H9 (cell line): ENCODE data around the gene PCBP2. TPM values are rescaled to one million over a fixed set of nuclear protein-coding genes. Genes with fewer than 3 reads are reported as not detected.

Experiments used
- DNase-seq: peaks from one replicate; pipeline ENCODE4 v3.0.0-alpha.2; 2017
- H2AFZ ChIP-seq: one replicate; pipeline ENCODE4 v1.6.1; 2013; ENCODE audit warnings: mild to moderate bottlenecking, low read length, control low read depth, moderate library complexity
- H2AK5ac ChIP-seq: 2 replicates; pipeline ENCODE4 v1.6.1; 2013; ENCODE audit warnings: low read length, control low read depth, mixed read lengths; ENCODE audit not compliant: insufficient read length
- H2BK120ac ChIP-seq: one replicate; pipeline ENCODE4 v1.6.1; 2013; ENCODE audit warnings: low read depth, mild to moderate bottlenecking, low read length, control low read depth, inconsistent platforms; ENCODE audit not compliant: poor library complexity, severe bottlenecking
- H2BK12ac ChIP-seq: 2 replicates; pipeline ENCODE4 v1.6.1; 2013; ENCODE audit warnings: low read length, control low read depth, mixed read lengths, low read depth; ENCODE audit not compliant: insufficient read length
- H2BK15ac ChIP-seq: 2 replicates; pipeline ENCODE4 v1.6.1; 2013; ENCODE audit warnings: low read depth, low read length, control low read depth
- H2BK20ac ChIP-seq: one replicate; pipeline ENCODE4 v1.6.1; 2013; ENCODE audit warnings: low read depth, mild to moderate bottlenecking, low read length, control low read depth, inconsistent platforms; ENCODE audit not compliant: poor library complexity, severe bottlenecking
- H2BK5ac ChIP-seq: 2 replicates; pipeline ENCODE4 v1.6.1; 2013; ENCODE audit warnings: low read length, control low read depth, mixed read lengths; ENCODE audit not compliant: insufficient read length
- H3K14ac ChIP-seq: 2 replicates; pipeline ENCODE4 v1.6.1; 2013; ENCODE audit warnings: low read length, control low read depth; ENCODE audit not compliant: insufficient read depth
- H3K18ac ChIP-seq: 2 replicates; pipeline ENCODE4 v1.6.1; 2013; ENCODE audit warnings: low read depth, mild to moderate bottlenecking, mixed read lengths, low read length, control low read depth; ENCODE audit not compliant: insufficient read length
- H3K23ac ChIP-seq: 2 replicates; pipeline ENCODE4 v1.6.1; 2013; ENCODE audit warnings: low read length, control low read depth, mixed read lengths, low read depth; ENCODE audit not compliant: insufficient read length
- H3K23me2 ChIP-seq: 2 replicates; pipeline ENCODE4 v1.6.1; 2013; ENCODE audit warnings: low read depth, mild to moderate bottlenecking, mixed read lengths, low read length, control low read depth; ENCODE audit not compliant: insufficient read length, poor library complexity, severe bottlenecking
- H3K27ac ChIP-seq: 2 replicates; pipeline ENCODE4 v1.5.1; 2013; ENCODE audit warnings: low read length, control low read depth, mixed read lengths, low read depth; ENCODE audit not compliant: insufficient read length
- H3K27me3 ChIP-seq: 2 replicates; pipeline ENCODE4 v1.6.1; 2013; ENCODE audit warnings: low read length, control low read depth, inconsistent platforms; ENCODE audit not compliant: insufficient read depth
- H3K4ac ChIP-seq: 2 replicates; pipeline ENCODE4 v1.6.1; 2013; ENCODE audit warnings: low read depth, mild to moderate bottlenecking, control low read depth, inconsistent platforms, low read length, moderate library complexity
- H3K4me1 ChIP-seq: 2 replicates; pipeline ENCODE4 v1.6.1; 2013; ENCODE audit warnings: low read length, control low read depth, inconsistent platforms; ENCODE audit not compliant: insufficient read depth
- H3K4me2 ChIP-seq: 2 replicates; pipeline ENCODE4 v1.6.1; 2013; ENCODE audit warnings: low read length, control low read depth, mixed read lengths; ENCODE audit not compliant: insufficient read length, insufficient read depth
- H3K56ac ChIP-seq: 2 replicates; pipeline ENCODE4 v1.6.1; 2013; ENCODE audit warnings: low read depth, mild to moderate bottlenecking, mixed read lengths, low read length, control low read depth; ENCODE audit not compliant: insufficient read length
- H3K79me1 ChIP-seq: 2 replicates; pipeline ENCODE4 v1.6.1; 2013; ENCODE audit warnings: low read depth, mild to moderate bottlenecking, moderate library complexity, low read length, control low read depth, inconsistent platforms; ENCODE audit not compliant: insufficient read depth, poor library complexity, severe bottlenecking
- H3K79me2 ChIP-seq: 2 replicates; pipeline ENCODE4 v1.6.1; 2013; ENCODE audit warnings: low read length, control low read depth, inconsistent platforms; ENCODE audit not compliant: insufficient read depth
- H3K9ac ChIP-seq: 2 replicates; pipeline ENCODE4 v1.6.1; 2013; ENCODE audit warnings: low read length, control low read depth, mixed read lengths; ENCODE audit not compliant: insufficient read length; ENCODE audit errors: extremely low read depth
- H3K9me3 ChIP-seq: one replicate; pipeline ENCODE4 v1.6.1; 2013; ENCODE audit warnings: low read depth, low read length, inconsistent platforms; ENCODE audit not compliant: control insufficient read depth
- H3T11ph ChIP-seq: one replicate; pipeline ENCODE4 v1.6.1; 2013; ENCODE audit warnings: mild to moderate bottlenecking, low read length, control low read depth, inconsistent platforms
- H4K20me1 ChIP-seq: one replicate; pipeline ENCODE4 v1.6.1; 2013; ENCODE audit not compliant: control insufficient read depth, insufficient read length, insufficient read depth
- H4K5ac ChIP-seq: 2 replicates; pipeline ENCODE4 v1.6.1; 2013; ENCODE audit warnings: low read depth, mild to moderate bottlenecking, mixed read lengths, low read length, control low read depth; ENCODE audit not compliant: insufficient read length
- H4K8ac ChIP-seq: replicated peaks from 2 replicates; pipeline ENCODE4 v1.6.1; 2013; ENCODE audit warnings: low read length, control low read depth, mixed read lengths, low read depth; ENCODE audit not compliant: insufficient read length
- H4K91ac ChIP-seq: 2 replicates; pipeline ENCODE4 v1.6.1; 2013; ENCODE audit warnings: low read depth, mild to moderate bottlenecking, moderate library complexity, mixed read lengths, low read length, control low read depth; ENCODE audit not compliant: insufficient read length
- H3K27ac Mint-ChIP-seq, 3 experiments: 2 replicates in 2 of 3; 3 replicates in 1 of 3; pipeline ENCODE4 v1.8.0; 2020 to 2021; ENCODE audit warnings: mixed read lengths in 3 of 3, mild to moderate bottlenecking in 1 of 3, moderate library complexity in 1 of 3
- H3K27me3 Mint-ChIP-seq: 2 replicates; pipeline ENCODE4 v1.8.0; 2021; ENCODE audit warnings: low read depth, mild to moderate bottlenecking, moderate library complexity, mixed read lengths
- H3K36me3 Mint-ChIP-seq, 3 experiments: 2 replicates in 2 of 3; 3 replicates in 1 of 3; pipeline ENCODE4 v1.8.0; 2020 to 2021; ENCODE audit warnings: low read depth in 3 of 3, mixed read lengths in 3 of 3; ENCODE audit not compliant: insufficient read depth in 1 of 3
- H3K4me1 Mint-ChIP-seq, 2 experiments: 2 replicates each; pipeline ENCODE4 v1.8.0; 2020; ENCODE audit warnings: mixed read lengths in 2 of 2
- H3K4me3 Mint-ChIP-seq, 2 experiments: 2 replicates in 1 of 2; 3 replicates in 1 of 2; pipeline ENCODE4 v1.8.0; 2020 to 2021; ENCODE audit warnings: mild to moderate bottlenecking in 2 of 2, mixed read lengths in 2 of 2, moderate library complexity in 1 of 2
- H3K9me3 Mint-ChIP-seq, 2 experiments: 2 replicates in 1 of 2; 3 replicates in 1 of 2; pipeline ENCODE4 v1.8.0; 2020; ENCODE audit warnings: mild to moderate bottlenecking in 2 of 2, mixed read lengths in 2 of 2, moderate library complexity in 1 of 2
- CTCF ChIP-seq: fragments of 200-600 bp; sonication (generic); conservative IDR thresholded peaks from 3 replicates; pipeline ENCODE4 v1.8.0; 2021; ENCODE audit warnings: antibody characterized with exemption, mild to moderate bottlenecking
- WGBS: extraction: QIAGEN DNeasy Blood & Tissue Kit; methylation state at CpG from one replicate; pipeline ENCODE4 v1.1.7; 2013; ENCODE audit warnings: missing lambda C conversion rate, low lambda C conversion rate, mixed read lengths; ENCODE audit not compliant: insufficient read length; ENCODE audit errors: extremely low coverage; 5-methylcytosine and 5-hydroxymethylcytosine counted together
- total RNA-seq: library from RNA; stranded (reverse); gene quantifications from 2 replicates; pipeline ENCODE4 v1.2.1, GENCODE V29; 2021

PCBP2 gene
- total RNA-seq, 1 experiment from 2014 or later: 1,207 TPM

- no peak for DNase-seq
- Mint-ChIP-seq H3K4me3 (no peak overlapping the region), H3K36me3 (peaks cover 20 to 53% (median 53%) of the 10 kb centered on the region in 3 experiments; a peak in 6 of 7 replicates), H3K4me1 (peaks cover 14% of the 10 kb centered on the region in 2 experiments), H3K27me3 (no peaks in the 10 kb centered on the region), H3K27ac (no peak overlapping the region), H3K9me3 (no peaks in the 10 kb centered on the region)
- Histone ChIP-seq H3K4ac (no peak overlapping the region), H3K79me1 (no peaks in the 10 kb centered on the region), H4K91ac (no peak overlapping the region), H4K8ac (no peak overlapping the region), H3K9ac (no peak overlapping the region), H3K18ac (no peak overlapping the region), H3K56ac (no peak overlapping the region), H2BK5ac (no peak overlapping the region), H3K23ac (no peak overlapping the region), H2AK5ac (no peak overlapping the region), H3T11ph (no peak overlapping the region), H3K23me2 (no peaks in the 10 kb centered on the region), H2BK15ac (no peak overlapping the region), H3K9me3 (no peaks in the 10 kb centered on the region), H4K20me1 (no peaks in the 10 kb centered on the region), H3K27me3 (no peaks in the 10 kb centered on the region; the same call in 1 of the 2 replicates), H2BK20ac (no peak overlapping the region), H3K27ac (no peak overlapping the region), H4K5ac (no peak overlapping the region), H2BK12ac (no peak overlapping the region), H2BK120ac (no peak overlapping the region), H3K79me2 (no peaks in the 10 kb centered on the region), H3K4me1 (no peaks in the 10 kb centered on the region; the same call in 1 of the 2 replicates), H2AFZ (no peak overlapping the region), H3K4me2 (no peak overlapping the region), H3K14ac (no peak overlapping the region)
- TF ChIP-seq CTCF: no peak
- no CpG with 5 or more reads among the region's 5 CpGs for WGBS
These were observed 41.0 kb upstream of the PCBP2 start for GRCh38 chr12:53410951-53411350.
